Stomach smooth muscle (tissue), 2 donors: ENCODE measurements around the gene RPS6KB2.
"Not testable (repeated sequence)": the region's sequence is repeated elsewhere in the genome, so short reads cannot be mapped to it uniquely, and the experiment has no call there.

ENCODE experiments used
- H3K27ac ChIP-seq: one replicate; pipeline ENCODE4 v1.7.0; 2013; ENCODE audit warnings: mild to moderate bottlenecking, low read length, inconsistent platforms
- H3K27me3 ChIP-seq, 2 donors: one replicate each; pipeline ENCODE4 v1.7.0; 2013; ENCODE audit warnings: low read length in 2 of 2; ENCODE audit not compliant: insufficient read depth in 2 of 2, control insufficient read depth in 1 of 2
- H3K36me3 ChIP-seq, 2 donors: one replicate each; pipeline ENCODE4 v1.7.0; 2013; ENCODE audit warnings: low read length in 2 of 2; ENCODE audit not compliant: control insufficient read depth in 2 of 2, insufficient read depth in 2 of 2
- H3K4me1 ChIP-seq: one replicate; pipeline ENCODE4 v1.7.0; 2013; ENCODE audit warnings: low read length; ENCODE audit not compliant: control insufficient read depth, insufficient read depth
- H3K4me3 ChIP-seq, 2 donors: one replicate each; pipeline ENCODE4 v1.7.0; 2013; ENCODE audit warnings: low read length in 2 of 2
- H3K9ac ChIP-seq, 2 donors: one replicate each; pipeline ENCODE4 v1.7.0; 2013; ENCODE audit warnings: low read length in 2 of 2, mild to moderate bottlenecking in 1 of 2
- H3K9me3 ChIP-seq, 2 donors: one replicate each; pipeline ENCODE4 v1.7.0; 2013; ENCODE audit warnings: low read length in 2 of 2; ENCODE audit not compliant: control insufficient read depth in 2 of 2
- donor health status: healthy.
- donor health status: Pancreatic carcinoma.

RPS6KB2 gene

GRCh38 chr11:67472882-67473281 lies 44.6 kb downstream of the RPS6KB2 start:
- Histone ChIP-seq H3K4me1 (peaks cover 11% of the 10 kb centered on the region), H3K4me3 (no peak overlapping the region), H3K9ac (no peak overlapping the region), H3K27ac (no peak overlapping the region), H3K36me3 (no peaks in the 10 kb centered on the region), H3K27me3 (no peaks in the 10 kb centered on the region), H3K9me3 (no peaks in the 10 kb centered on the region)

- H3K4me1 ChIP-seq, H3K27me3 ChIP-seq, H3K36me3 ChIP-seq, H3K9ac ChIP-seq, H3K9me3 ChIP-seq, H3K4me3 ChIP-seq, H3K27ac ChIP-seq: not testable (repeated sequence)
Measured at GRCh38 chr11:67476692-67477091, 48.4 kb downstream of the RPS6KB2 start.

GRCh38 chr11:67477344-67478050 lies 49.2 kb downstream of the RPS6KB2 start:
- not testable (repeated sequence) for H3K9me3 ChIP-seq, H3K9ac ChIP-seq, H3K36me3 ChIP-seq, H3K4me1 ChIP-seq, H3K27ac ChIP-seq, H3K4me3 ChIP-seq, H3K27me3 ChIP-seq

- H3K4me1 ChIP-seq: peaks cover 21% of the 10 kb centered on the region
- H3K27ac ChIP-seq: peak overlapping the region; percentile 76
- peak overlapping the region; percentile 68 to 91 for H3K9ac ChIP-seq
Measured at GRCh38 chr11:67482275-67482826, 54.1 kb downstream of the RPS6KB2 start.

GRCh38 chr11:67482827-67483798 lies 54.8 kb downstream of the RPS6KB2 start, which contains the start of gene AIP:
TSS of gene AIP (plus strand) at chr11:67483026. CDS start at chr11:67483159, 133 bp downstream.
- no peaks in the 10 kb centered on the region for H3K9me3 ChIP-seq
- peak within 1 kb of the TSS; percentile 68 to 91 for H3K9ac ChIP-seq
- H3K27ac ChIP-seq: peak within 1 kb of the TSS; percentile 76
- H3K4me3 ChIP-seq: peak within 1 kb of the TSS; percentile 65 to 91
- H3K4me1 ChIP-seq: peaks cover 21% of the 10 kb centered on the region
- H3K36me3 ChIP-seq: peaks cover 4 to 5% of the 10 kb centered on the region in 2 donors
- H3K27me3 ChIP-seq: no peaks in the 10 kb centered on the region

More at GRCh38 chr11:67482275-67482826, 54.1 kb downstream of the RPS6KB2 start:
- Histone ChIP-seq H3K36me3 (peaks cover 0 to 2% of the 10 kb centered on the region in 2 donors), H3K9me3 (no peaks in the 10 kb centered on the region), H3K27me3 (no peaks in the 10 kb centered on the region), H3K4me3 (peak overlapping the region; percentile 65 to 91)

GRCh38 chr11:67483831-67484665 lies 55.8 kb downstream of the RPS6KB2 start:
- peak overlapping the region in 1 of 2 donors; percentile 52 for H3K9ac ChIP-seq

GRCh38 chr11:67484847-67485311 lies 56.6 kb downstream of the RPS6KB2 start:
- H3K27me3 ChIP-seq: no peaks in the 10 kb centered on the region
- no peak overlapping the region for H3K9ac ChIP-seq
- no peak overlapping the region for H3K4me3 ChIP-seq
- H3K27ac ChIP-seq: no peak overlapping the region
- no peaks in the 10 kb centered on the region for H3K9me3 ChIP-seq
- peaks cover 4 to 14% of the 10 kb centered on the region in 2 donors for H3K36me3 ChIP-seq
- peaks cover 21% of the 10 kb centered on the region for H3K4me1 ChIP-seq

More at GRCh38 chr11:67483831-67484665, 55.8 kb downstream of the RPS6KB2 start:
- Histone ChIP-seq H3K4me1 (peaks cover 21% of the 10 kb centered on the region), H3K9me3 (no peaks in the 10 kb centered on the region), H3K27ac (peak overlapping the region; percentile 76), H3K27me3 (no peaks in the 10 kb centered on the region), H3K4me3 (peak overlapping the region; percentile 65 to 91), H3K36me3 (peaks cover 4 to 6% of the 10 kb centered on the region in 2 donors)
